ENCODE data around the gene MBNL3. TPM values are rescaled to one million over a fixed set of nuclear protein-coding genes. Genes with fewer than 3 reads are reported as not detected.

MBNL3 gene
- total RNA-seq, 1 donor from 2014 or later = 3.4 TPM

DNA sequence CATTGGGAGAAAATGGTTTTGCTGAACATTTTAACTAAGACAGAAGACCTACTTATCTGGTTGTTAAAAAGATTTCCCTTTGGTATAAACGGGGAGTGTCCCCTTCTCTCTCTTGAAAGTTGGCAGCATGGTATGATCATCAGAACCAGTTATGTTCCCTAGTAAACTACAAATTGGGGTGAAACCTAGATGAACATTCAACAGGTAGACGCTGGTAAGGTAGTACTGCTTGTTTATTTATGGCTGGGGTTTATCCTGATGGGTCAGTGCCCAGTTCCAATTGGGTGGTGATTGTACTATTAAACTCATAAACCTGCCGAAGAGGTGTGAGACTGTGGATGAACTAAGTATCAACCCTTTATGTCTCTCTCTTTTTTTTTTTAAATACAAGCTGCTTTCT, 100.5 kb downstream of the MBNL3 start:
- Mint-ChIP-seq H3K36me3 (no peaks in the 10 kb centered on the region), H3K9me3 (no peaks in the 10 kb centered on the region), H3K4me3 (no peak overlapping the region), H3K27me3 (ENCODE audit: insufficient read depth, low read depth) (no peaks in the 10 kb centered on the region), H3K27ac (no peak overlapping the region), H3K4me1 (peaks cover 5% of the 10 kb centered on the region)
- H3K4me3 ChIP-seq = no peak overlapping the region
- no peak overlapping the region for H3K27ac ChIP-seq
- no peaks in the 10 kb centered on the region for H3K27me3 ChIP-seq
- peaks cover 6% of the 10 kb centered on the region for H3K9me3 ChIP-seq (ENCODE audit: low read depth)
- DNase-seq (ENCODE audit: low spot score) = no peak
- no peaks in the 10 kb centered on the region for H3K36me3 ChIP-seq
- H3K4me1 ChIP-seq = no peaks in the 10 kb centered on the region
- no peak overlapping the region for H3K4me2 ChIP-seq
- TF ChIP-seq, protein P1, sequence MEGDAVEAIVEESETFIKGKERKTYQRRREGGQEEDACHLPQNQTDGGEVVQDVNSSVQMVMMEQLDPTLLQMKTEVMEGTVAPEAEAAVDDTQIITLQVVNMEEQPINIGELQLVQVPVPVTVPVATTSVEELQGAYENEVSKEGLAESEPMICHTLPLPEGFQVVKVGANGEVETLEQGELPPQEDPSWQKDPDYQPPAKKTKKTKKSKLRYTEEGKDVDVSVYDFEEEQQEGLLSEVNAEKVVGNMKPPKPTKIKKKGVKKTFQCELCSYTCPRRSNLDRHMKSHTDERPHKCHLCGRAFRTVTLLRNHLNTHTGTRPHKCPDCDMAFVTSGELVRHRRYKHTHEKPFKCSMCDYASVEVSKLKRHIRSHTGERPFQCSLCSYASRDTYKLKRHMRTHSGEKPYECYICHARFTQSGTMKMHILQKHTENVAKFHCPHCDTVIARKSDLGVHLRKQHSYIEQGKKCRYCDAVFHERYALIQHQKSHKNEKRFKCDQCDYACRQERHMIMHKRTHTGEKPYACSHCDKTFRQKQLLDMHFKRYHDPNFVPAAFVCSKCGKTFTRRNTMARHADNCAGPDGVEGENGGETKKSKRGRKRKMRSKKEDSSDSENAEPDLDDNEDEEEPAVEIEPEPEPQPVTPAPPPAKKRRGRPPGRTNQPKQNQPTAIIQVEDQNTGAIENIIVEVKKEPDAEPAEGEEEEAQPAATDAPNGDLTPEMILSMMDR (IDR thresholded peaks at IDR 0.05) = no peak
- no peak for TF ChIP-seq EZH2phosphoT487 (IDR thresholded peaks at IDR 0.05)
- no peak for TF ChIP-seq EZH2 (IDR thresholded peaks at IDR 0.05)
- no peak overlapping the region for H2AFZ ChIP-seq (replicated peaks)
- H3K79me2 ChIP-seq (ENCODE audit: low read depth) = no peaks in the 10 kb centered on the region
- H3K9ac ChIP-seq = no peak overlapping the region
- H4K20me1 ChIP-seq (ENCODE audit: low read depth) = no peaks in the 10 kb centered on the region
- no peaks in the 10 kb centered on the region for H3F3A ChIP-seq (ENCODE audit: low read depth)

DNA sequence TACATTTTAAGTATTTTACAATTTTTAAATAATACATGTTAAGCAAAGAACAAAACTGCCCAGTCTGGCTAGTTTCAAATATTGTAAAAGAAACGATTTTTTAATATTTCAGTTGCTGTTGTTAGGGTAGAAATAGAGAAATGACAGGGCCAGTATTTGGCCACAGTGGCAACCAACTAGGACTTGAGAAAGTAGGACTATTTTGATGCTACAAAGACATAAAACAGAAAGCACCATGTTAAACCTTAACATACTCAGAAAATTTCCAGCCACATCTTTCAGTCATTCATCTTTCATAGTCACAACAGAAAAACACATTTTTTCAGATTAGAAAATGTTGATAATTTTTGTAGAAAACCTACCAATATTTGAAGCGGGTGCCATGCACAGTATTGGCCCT, 104.5 kb downstream of the MBNL3 start:
- no peaks in the 10 kb centered on the region for H4K20me1 ChIP-seq (ENCODE audit: low read depth)
- Mint-ChIP-seq H3K4me3 (no peak overlapping the region), H3K27me3 (ENCODE audit: insufficient read depth, low read depth) (no peaks in the 10 kb centered on the region), H3K9me3 (no peaks in the 10 kb centered on the region), H3K4me1 (peaks cover 5% of the 10 kb centered on the region), H3K27ac (no peak overlapping the region), H3K36me3 (no peaks in the 10 kb centered on the region)
- H3K9me3 ChIP-seq (ENCODE audit: low read depth) = peaks cover 6% of the 10 kb centered on the region
- no peak overlapping the region for H3K27ac ChIP-seq
- no peaks in the 10 kb centered on the region for H3K36me3 ChIP-seq
- no peaks in the 10 kb centered on the region for H3K79me2 ChIP-seq (ENCODE audit: low read depth)
- no peak overlapping the region for H2AFZ ChIP-seq (replicated peaks)
- no peaks in the 10 kb centered on the region for H3K27me3 ChIP-seq
- H3K4me3 ChIP-seq = no peak overlapping the region
- no peak for DNase-seq (ENCODE audit: low spot score)
- H3F3A ChIP-seq (ENCODE audit: low read depth) = no peaks in the 10 kb centered on the region
- no peak overlapping the region for H3K9ac ChIP-seq
- no peak overlapping the region for H3K4me2 ChIP-seq
- TF ChIP-seq EZH2 (IDR thresholded peaks at IDR 0.05) (no peak), EZH2phosphoT487 (IDR thresholded peaks at IDR 0.05) (no peak)
- TF ChIP-seq, protein P1 (IDR thresholded peaks at IDR 0.05) = no peak
- H3K4me1 ChIP-seq = no peaks in the 10 kb centered on the region

DNA sequence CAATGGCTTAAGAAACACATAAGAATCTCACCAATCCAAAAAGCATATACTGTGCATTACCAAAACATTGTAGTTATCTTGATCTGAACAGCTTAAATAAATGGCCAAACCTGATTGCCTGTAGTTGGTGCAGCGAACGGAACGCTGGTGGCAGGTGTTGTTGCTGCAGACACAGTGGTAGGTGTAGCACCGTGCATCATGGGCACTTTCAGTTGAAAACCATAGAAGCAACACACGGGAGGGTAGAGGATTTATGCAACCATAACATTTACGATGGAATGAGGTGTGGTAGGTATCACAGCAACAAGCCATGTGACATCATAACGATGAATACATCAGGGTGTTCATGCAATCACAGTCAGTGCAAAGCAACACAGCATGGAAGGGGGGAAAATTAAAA, 106.8 kb downstream of the MBNL3 start:
- Mint-ChIP-seq H3K27ac (no peak overlapping the region), H3K36me3 (no peaks in the 10 kb centered on the region), H3K27me3 (ENCODE audit: insufficient read depth, low read depth) (no peaks in the 10 kb centered on the region), H3K4me3 (no peak overlapping the region), H3K9me3 (no peaks in the 10 kb centered on the region), H3K4me1 (no peaks in the 10 kb centered on the region)
- H3K4me2 ChIP-seq = no peak overlapping the region
- no peaks in the 10 kb centered on the region for H3F3A ChIP-seq (ENCODE audit: low read depth)
- H3K27ac ChIP-seq = no peak overlapping the region
- no peaks in the 10 kb centered on the region for H3K27me3 ChIP-seq
- H3K79me2 ChIP-seq (ENCODE audit: low read depth) = no peaks in the 10 kb centered on the region
- H2AFZ ChIP-seq (replicated peaks) = no peak overlapping the region
- H3K4me1 ChIP-seq = no peaks in the 10 kb centered on the region
- H4K20me1 ChIP-seq (ENCODE audit: low read depth) = no peaks in the 10 kb centered on the region
- no peaks in the 10 kb centered on the region for H3K36me3 ChIP-seq
- no peak for DNase-seq (ENCODE audit: low spot score)
- peaks cover 6% of the 10 kb centered on the region for H3K9me3 ChIP-seq (ENCODE audit: low read depth)
- TF ChIP-seq, protein P1 (IDR thresholded peaks at IDR 0.05) = no peak
- TF ChIP-seq EZH2 (IDR thresholded peaks at IDR 0.05) (no peak), EZH2phosphoT487 (IDR thresholded peaks at IDR 0.05) (no peak)
- H3K9ac ChIP-seq = no peak overlapping the region
- no peak overlapping the region for H3K4me3 ChIP-seq
